Uterus (tissue), 4 donors: ENCODE data around the gene ANO6. TPM values are rescaled to one million over a fixed set of nuclear protein-coding genes. Genes with fewer than 3 reads are reported as not detected.

Experiments used
- DNase-seq, 2 donors: peaks; one replicate each; pipeline ENCODE4 v3.0.0-alpha.2; 2019 to 2020
- H3K27ac ChIP-seq, 2 donors: fragments of 200-600 bp; sonication (generic); 1 replicate in 1 of 2; 2 replicates in 1 of 2; pipeline ENCODE4 v1.5.1; 2016 to 2018
- H3K27me3 ChIP-seq, 2 donors: fragments of 200-600 bp; sonication (generic); one replicate each; pipeline ENCODE4 v1.5.1; 2018 to 2019; ENCODE audit warnings: control low read depth in 1 of 2
- H3K36me3 ChIP-seq, 2 donors: fragments of 200-600 bp; sonication (generic); one replicate each; pipeline ENCODE4 v1.5.1; 2019; ENCODE audit warnings: control low read depth in 1 of 2
- H3K4me1 ChIP-seq, 2 donors: fragments of 200-600 bp; sonication (generic); one replicate each; pipeline ENCODE4 v1.5.1; 2018 to 2019; ENCODE audit warnings: control low read depth in 1 of 2
- H3K4me3 ChIP-seq, 2 donors: fragments of 200-600 bp; sonication (generic); 1 replicate in 1 of 2; 2 replicates in 1 of 2; pipeline ENCODE4 v1.5.1; 2018 to 2019; ENCODE audit warnings: mild to moderate bottlenecking in 1 of 2
- H3K9me3 ChIP-seq, 2 donors: fragments of 200-600 bp; sonication (generic); one replicate each; pipeline ENCODE4 v1.5.1; 2019; ENCODE audit warnings: control low read depth in 1 of 2
- CTCF ChIP-seq, 4 experiments: fragments of 200-600 bp in 2 of 4; fragments of 450-650 bp in 2 of 4; sonication (generic) in 2 of 4; IDR thresholded peaks; one replicate each; pipeline ENCODE4 v1.5.1; 2016 to 2019; ENCODE audit warnings: antibody characterized with exemption in 4 of 4, mild to moderate bottlenecking in 2 of 4, moderate library complexity in 1 of 4
- POLR2A ChIP-seq, 2 donors: fragments of 450-650 bp; IDR thresholded peaks; one replicate each; pipeline ENCODE4 v1.6.1; 2016; ENCODE audit warnings: antibody characterized with exemption in 2 of 2, mild to moderate bottlenecking in 1 of 2, moderate library complexity in 1 of 2
- intact Hi-C: fragments of 100-400 bp; cut with DNase I; formaldehyde crosslinking; loops from one replicate; pipeline ENCODE4 v1.15.1; 2023; ENCODE audit warnings: low total_unique reads
- total RNA-seq, 4 donors: library from RNA; depleted of rRNA in 3 of 4; stranded (reverse); fragments of >200 nt in 3 of 4; gene quantifications; one replicate each; pipeline versions ENCODE4 v1.1.0 to v1.2.4, GENCODE V29; 2014 to 2023
- donor health status: DM: yes; HTN: yes; CAD: no.

ANO6 gene
- total RNA-seq, 4 donors from 2014 or later: 53.8 to 125 (median 75.9) TPM

DNA sequence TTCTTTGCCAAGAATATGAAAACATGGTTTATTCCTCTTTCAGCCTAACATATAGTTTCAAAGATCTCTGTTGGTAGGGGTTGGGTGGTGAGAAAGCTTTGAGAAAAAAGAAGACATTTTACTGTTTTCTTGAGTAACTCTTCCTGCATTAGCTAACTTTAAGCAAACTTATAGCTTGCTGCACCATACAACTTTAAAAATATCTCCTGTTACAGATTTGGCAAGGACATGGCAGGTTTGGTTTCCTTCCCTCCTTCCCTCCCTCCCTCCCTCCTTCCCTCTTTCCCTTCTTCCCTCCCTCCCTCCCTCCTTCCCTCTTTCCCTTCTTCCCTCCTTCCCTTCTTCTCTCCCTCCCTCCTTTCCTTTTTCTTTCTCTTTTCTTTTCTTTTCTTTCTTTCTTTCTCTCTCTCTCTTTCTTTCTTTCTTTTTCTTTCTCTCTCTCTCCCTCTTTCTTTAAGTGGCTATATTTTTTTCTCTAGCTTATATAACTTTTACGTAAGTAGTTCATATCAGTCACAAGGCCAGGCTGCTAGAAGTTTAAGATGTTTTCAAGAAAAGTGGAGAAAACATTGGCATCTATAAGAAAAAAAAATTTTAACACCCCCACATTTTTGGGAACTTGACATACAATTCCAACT lies 26.0 kb upstream of the ANO6 start:
- TF ChIP-seq POLR2A (IDR thresholded peaks at IDR 0.05) (no peak), CTCF (IDR thresholded peaks at IDR 0.05) (no peak)
- intact Hi-C loops: loop anchor here (10.0 kb wide), 1 partner anchor 195 kb away; no protein-coding TSS in a partner anchor
- Histone ChIP-seq H3K27me3 (no peaks in the 10 kb centered on the region), H3K9me3 (no peaks in the 10 kb centered on the region), H3K27ac (no peak overlapping the region), H3K36me3 (no peaks in the 10 kb centered on the region), H3K4me1 (no peaks in the 10 kb centered on the region), H3K4me3 (no peak overlapping the region)
- no peak for DNase-seq

- DNase-seq: no peak
- TF ChIP-seq CTCF (IDR thresholded peaks at IDR 0.05) (no peak), POLR2A (IDR thresholded peaks at IDR 0.05) (no peak)
- no peak overlapping the region for H3K4me3 ChIP-seq
- intact Hi-C loops: no loop called here
- H3K27ac ChIP-seq: no peak overlapping the region
- H3K9me3 ChIP-seq: no peaks in the 10 kb centered on the region
- no peaks in the 10 kb centered on the region for H3K27me3 ChIP-seq
- no peaks in the 10 kb centered on the region for H3K36me3 ChIP-seq
- no peaks in the 10 kb centered on the region for H3K4me1 ChIP-seq
These were observed 24.7 kb upstream of the ANO6 start for GRCh38 chr12:45191239-45191638.

DNA sequence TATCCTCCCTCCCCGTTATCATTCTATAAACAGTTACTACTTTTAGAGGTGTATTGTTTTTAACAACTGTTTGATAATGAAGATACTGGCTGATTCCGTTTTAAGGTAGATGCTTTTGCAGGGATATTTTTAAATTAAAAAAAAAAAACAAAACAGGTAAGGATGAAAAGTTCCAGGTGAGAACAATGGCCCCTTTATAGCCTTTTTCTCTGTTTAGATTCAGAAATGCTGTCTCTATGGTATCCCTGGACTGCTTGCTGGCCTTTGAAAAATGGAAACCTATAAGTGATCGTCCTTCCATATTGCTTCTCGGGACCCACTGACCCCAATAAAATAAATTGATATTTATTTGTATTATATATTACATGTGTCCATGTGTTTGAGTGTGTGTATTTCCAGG lies 23.2 kb upstream of the ANO6 start:
- H3K27ac ChIP-seq: no peak overlapping the region
- no peak for DNase-seq

GRCh38 chr12:45200491-45201043 lies 15.3 kb upstream of the ANO6 start:
- intact Hi-C loops: no loop called here
- H3K4me1 ChIP-seq: no peaks in the 10 kb centered on the region
- TF ChIP-seq POLR2A (IDR thresholded peaks at IDR 0.05) (no peak), CTCF (IDR thresholded peaks at IDR 0.05) (no peak)
- H3K9me3 ChIP-seq: no peaks in the 10 kb centered on the region
- H3K27me3 ChIP-seq: no peaks in the 10 kb centered on the region
- no peak overlapping the region for H3K4me3 ChIP-seq
- H3K36me3 ChIP-seq: no peaks in the 10 kb centered on the region
- no peak overlapping the region for H3K27ac ChIP-seq
- DNase-seq: peak in 1 of 2 donors; percentile 14

More for the DNA sequence above, 23.2 kb upstream of the ANO6 start:
- no peak overlapping the region for H3K4me3 ChIP-seq
- H3K36me3 ChIP-seq: no peaks in the 10 kb centered on the region
- no peaks in the 10 kb centered on the region for H3K9me3 ChIP-seq
- H3K4me1 ChIP-seq: no peaks in the 10 kb centered on the region
- intact Hi-C loops: no loop called here
- H3K27me3 ChIP-seq: no peaks in the 10 kb centered on the region
- TF ChIP-seq POLR2A (IDR thresholded peaks at IDR 0.05) (no peak), CTCF (IDR thresholded peaks at IDR 0.05) (no peak)

- Histone ChIP-seq H3K36me3 (no peaks in the 10 kb centered on the region), H3K27ac (no peak overlapping the region), H3K27me3 (no peaks in the 10 kb centered on the region), H3K9me3 (no peaks in the 10 kb centered on the region), H3K4me3 (no peak overlapping the region), H3K4me1 (no peaks in the 10 kb centered on the region)
- intact Hi-C loops: no loop called here
- TF ChIP-seq POLR2A (IDR thresholded peaks at IDR 0.05) (no peak), CTCF (IDR thresholded peaks at IDR 0.05) (no peak)
- no peak for DNase-seq
These were observed 12.1 kb upstream of the ANO6 start for GRCh38 chr12:45203767-45204166.
